HG03457 (cell line): Measurements from ENCODE around the gene ST3GAL4.

Experiments used
- ATAC-seq: cut with Tn5 transposase; IDR thresholded peaks from one replicate; pipeline ENCODE4 v1.9.1; 2021; ENCODE audit warnings: moderate number of reproducible peaks; ENCODE audit not compliant: unreplicated experiment

The ST3GAL4 gene

DNA sequence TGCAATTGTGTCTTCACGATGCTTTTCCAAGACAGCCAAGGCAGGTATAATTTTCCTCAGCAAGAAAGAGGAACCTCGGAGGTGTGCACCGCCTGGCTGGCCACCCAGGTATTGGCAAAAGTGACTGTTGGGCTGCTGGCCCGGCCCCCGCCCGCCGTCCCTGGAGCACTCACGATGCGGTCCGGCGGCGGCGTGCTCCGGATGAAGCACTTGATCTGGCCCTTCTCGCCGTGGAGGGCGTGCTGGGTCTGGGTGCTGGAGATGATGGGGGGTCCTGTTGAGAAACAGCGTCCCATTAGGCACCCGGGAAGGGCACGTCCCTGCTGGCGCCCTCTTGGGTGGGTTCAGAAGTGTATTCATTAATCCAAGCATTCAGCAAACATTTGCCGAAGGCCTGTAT, 84.8 kb downstream of the ST3GAL4 start:
- ATAC-seq, result no peak

DNA sequence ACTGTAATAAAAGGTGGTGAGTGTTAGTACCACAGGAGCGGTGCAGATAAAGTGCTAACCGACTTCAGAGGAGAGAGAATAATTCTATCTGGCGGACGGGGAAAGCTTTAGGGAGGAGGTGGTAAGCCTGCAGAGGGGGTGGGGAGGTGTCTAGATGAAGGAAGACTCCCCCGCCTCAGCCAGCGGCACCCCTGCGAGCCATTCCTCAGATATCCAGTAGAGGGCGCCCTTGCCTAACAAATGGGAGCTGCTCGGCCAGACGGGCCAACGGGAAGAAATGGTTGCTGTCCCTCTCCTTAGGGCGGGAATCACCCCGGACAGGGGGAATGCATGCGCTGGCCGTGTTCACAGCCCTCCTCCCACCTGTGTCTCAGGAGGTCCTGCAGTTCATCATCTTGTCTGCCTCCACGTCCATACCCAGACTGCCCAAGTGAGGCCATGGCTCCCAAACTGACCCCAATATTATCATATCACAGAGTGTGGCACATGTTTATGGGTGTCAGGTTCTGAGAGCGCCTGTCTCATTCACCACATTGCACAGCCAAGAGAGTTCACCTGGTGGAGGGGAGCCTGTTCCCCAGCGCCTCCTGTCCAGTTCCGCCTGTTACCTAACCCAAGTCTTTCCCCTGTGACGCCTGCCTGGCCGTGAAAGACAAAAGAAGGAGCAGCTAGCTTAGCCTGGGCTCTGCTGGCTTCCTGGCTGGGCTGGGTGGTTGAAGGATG, 85.5 kb downstream of the ST3GAL4 start:
- peak; percentile 60 for ATAC-seq

GRCh38 chr11:126443120-126443519, 87.6 kb downstream of the ST3GAL4 start:
- ATAC-seq, result no peak

- no peak for ATAC-seq
Observed at GRCh38 chr11:126444072-126444471, 88.6 kb downstream of the ST3GAL4 start.

DNA sequence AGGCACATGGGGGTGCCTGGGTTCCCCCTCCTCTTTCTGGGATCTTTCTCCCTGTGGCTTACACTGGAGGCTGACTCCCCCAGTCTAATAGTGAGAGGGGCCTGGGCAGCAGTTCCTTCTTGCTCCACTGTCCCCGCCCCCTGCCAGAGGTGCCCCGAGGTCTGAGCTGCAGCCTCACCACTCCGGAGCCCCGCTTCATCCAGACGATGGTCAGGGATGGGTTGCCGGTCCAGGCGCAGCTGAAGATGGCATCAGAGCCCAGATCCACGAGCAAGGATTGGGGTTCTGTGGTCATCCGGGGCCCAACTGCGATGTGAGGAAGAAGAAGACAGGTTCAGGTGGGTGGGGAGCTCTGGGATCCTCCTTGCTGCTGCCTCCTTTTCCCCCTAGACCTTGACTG, 91.1 kb downstream of the ST3GAL4 start:
- no peak for ATAC-seq

GRCh38 chr11:126450198-126450597, 94.7 kb downstream of the ST3GAL4 start:
- ATAC-seq, result no peak

GRCh38 chr11:126450806-126451205, 95.3 kb downstream of the ST3GAL4 start:
- no peak for ATAC-seq

DNA sequence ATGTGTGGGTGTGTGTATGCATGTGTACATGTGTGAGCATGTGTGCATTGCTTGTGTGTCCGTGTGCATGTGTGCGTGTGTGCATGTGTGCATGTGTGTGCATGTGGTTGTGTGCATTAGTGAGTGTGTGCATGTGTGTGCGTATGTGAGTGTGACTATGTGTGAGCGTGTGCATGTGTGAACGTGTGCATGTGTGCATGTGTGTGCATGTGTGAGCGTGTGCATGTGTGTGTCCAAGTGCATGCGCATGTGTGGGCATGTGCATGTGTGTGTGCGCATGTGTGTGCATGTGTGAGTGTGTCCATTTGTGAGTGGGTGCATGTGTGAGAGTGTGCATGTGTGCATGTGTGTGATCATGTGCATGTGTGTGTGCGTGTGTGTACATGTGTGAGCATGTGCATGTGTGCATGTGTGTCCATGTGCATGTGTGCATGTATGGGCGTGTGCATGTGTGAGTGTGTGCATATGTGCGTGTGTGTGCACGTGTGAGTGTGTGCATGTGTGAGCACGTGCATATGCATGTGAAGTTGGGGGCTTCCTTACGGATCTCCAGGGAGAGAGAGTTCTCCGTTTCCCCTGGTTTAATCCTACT, 95.8 kb downstream of the ST3GAL4 start:
- ATAC-seq, result no peak

DNA sequence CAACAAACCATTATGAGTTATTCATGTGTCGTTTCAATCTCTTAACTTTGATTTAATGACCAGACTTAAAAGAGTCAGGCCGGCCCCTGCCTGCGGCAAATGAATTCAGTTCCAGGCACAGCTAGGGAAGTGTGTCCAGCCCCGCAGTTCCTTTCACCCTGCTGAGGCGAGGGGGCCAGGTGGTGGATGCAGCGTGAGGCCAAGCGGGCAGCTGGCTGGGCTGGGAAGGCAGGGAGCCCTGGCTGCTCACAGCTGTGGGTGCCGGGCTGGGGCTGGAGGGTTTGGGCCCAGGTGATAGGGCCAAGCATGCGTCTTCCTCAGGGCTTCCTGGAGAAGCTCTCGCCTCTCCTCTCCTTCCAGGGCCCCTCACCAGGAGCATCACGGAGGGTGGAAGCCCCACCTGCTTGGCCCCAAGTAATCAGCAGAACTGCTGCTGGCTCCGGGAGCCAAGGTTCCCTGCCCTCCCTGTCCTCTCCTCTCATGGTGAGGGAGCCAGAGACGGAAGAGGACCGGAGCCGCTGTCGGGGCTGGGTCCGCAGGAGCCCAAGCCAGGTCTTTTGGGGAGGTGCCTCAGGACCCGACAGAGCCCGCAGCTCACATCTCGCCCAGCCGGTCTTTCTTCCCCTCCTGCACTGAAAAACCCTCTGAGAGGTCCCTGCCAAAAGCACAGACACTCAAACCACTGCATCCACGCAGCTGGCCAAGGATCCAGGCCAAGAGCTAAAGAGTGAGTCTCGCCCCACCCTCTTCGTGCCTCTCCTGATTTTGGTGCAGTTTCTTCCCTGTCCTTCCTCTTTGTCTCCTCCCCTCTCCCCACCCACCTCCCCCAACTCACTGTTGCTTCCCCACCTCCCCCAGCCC, 97.0 kb downstream of the ST3GAL4 start:
- no peak for ATAC-seq

GRCh38 chr11:126456089-126456488, 100.6 kb downstream of the ST3GAL4 start:
- no peak for ATAC-seq

- no peak for ATAC-seq
Observed at GRCh38 chr11:126456783-126457542, 101.5 kb downstream of the ST3GAL4 start.

DNA sequence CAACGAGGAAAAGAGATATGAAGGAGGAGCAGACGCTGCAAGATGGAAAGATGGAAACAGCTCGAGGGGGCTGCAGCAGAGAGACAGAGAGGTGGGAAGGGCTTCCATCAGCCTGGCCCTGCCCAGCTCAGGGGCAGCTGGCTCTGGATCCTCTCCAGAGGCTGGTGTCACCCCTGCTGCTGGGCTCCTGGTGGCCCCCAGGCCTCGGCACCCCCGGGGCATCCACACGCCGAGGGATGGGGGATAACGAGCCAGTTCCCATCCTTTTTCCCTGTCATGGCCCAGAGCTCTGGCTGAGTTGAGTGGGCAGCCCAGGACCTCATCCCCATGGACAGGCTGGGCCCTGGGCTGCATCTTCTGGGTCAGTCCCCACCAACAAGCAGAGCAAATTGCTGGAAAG, 102.3 kb downstream of the ST3GAL4 start:
- no peak for ATAC-seq

GRCh38 chr11:126459691-126460281, 104.3 kb downstream of the ST3GAL4 start:
- no peak for ATAC-seq

DNA sequence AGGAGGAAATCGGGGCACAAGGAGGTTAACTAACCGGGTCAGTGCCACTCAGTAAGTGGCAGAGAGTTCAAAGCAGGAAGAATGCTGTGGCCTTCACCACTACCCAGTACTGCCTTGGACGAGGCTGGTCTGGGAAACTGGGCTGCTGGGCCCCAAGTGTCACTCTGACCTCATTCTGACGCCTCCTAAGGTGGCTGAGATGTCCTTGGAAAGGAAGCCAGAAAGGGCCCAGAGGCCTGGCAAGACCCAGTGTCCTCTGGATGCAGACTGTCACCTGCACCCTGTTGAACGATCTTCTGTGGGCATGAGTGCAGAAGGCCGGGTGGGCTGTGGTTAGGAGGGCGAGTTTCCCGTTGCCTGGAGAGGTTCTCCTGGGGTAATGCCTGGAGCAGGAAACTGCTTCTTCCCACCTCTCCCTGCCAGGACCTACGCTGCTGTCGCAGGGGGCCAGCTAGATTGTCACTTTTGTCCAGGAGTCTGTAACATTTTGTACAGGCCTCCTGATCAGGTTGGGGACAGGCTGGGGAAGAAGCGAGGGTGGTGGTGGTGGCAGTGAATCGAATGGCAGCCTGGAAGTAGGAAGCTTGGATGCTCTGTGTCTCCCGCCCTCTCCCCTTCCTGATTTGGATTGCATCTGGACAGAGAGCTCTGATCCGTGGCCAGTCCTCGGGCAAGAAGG, 105.1 kb downstream of the ST3GAL4 start:
- no peak for ATAC-seq

DNA sequence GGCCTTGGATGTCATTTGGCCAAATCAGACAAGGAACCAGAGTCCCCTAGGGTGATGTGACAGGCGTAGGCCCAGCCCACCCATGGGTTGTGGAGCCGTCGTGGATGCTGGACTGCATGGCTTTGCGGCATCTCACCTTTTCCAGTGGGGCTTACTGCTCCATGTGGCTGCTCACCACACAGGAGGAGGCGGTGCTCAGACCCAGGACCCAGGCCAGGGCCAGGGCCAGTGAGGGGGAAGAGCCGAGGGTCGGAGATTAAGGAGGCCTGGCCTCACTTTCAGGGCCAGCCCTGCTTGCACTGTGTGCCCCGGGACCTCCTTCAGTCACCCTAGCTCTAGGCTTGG, 105.6 kb downstream of the ST3GAL4 start:
- ATAC-seq, result no peak

GRCh38 chr11:126461996-126462395, 106.5 kb downstream of the ST3GAL4 start:
- no peak for ATAC-seq

DNA sequence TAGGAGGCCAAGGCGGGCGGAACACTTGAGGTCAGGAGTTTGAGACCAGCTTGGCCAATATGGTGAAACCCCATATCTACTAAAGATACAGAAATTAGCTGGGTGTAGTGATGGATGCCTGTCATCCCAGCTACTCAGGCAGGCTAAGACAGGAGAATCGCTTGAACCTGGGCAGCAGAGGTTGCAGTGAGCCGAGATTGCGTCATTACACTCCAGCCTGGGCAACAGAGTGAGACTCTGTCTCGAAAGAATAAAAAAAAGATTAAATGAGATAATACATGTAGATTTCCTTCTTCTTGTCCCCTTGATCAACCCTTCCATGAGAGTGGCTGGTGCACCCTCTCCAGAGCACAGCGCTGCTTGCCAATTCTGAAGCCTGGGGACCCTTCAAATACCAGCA, 106.9 kb downstream of the ST3GAL4 start:
- no peak for ATAC-seq
